HG03095 (cell line): Measurements from ENCODE around the gene TADA2B.

Source experiments
- ATAC-seq: cut with Tn5 transposase; IDR thresholded peaks from one replicate; pipeline ENCODE4 v1.9.1; 2021; ENCODE audit warnings: moderate library complexity; ENCODE audit not compliant: unreplicated experiment

Gene TADA2B

GRCh38 chr4:7043284-7044136 is at the start of gene TADA2B:
TSS of gene TADA2B (plus strand) at chr4:7043372. CDS start at chr4:7043580, 208 bp downstream.
- peak; percentile 16 for ATAC-seq

- no peak for ATAC-seq
Measured at GRCh38 chr4:6996481-6996880, 46.7 kb upstream of the TADA2B start.

GRCh38 chr4:6999172-7000086 is 43.7 kb upstream of the TADA2B start:
- ATAC-seq: no peak

GRCh38 chr4:7000421-7001176 is 42.6 kb upstream of the TADA2B start:
- ATAC-seq: no peak

GRCh38 chr4:7001271-7001670 is 41.9 kb upstream of the TADA2B start:
- ATAC-seq: no peak

GRCh38 chr4:7002336-7002735 is 40.8 kb upstream of the TADA2B start:
- no peak for ATAC-seq

GRCh38 chr4:7003176-7003878 is 39.8 kb upstream of the TADA2B start:
- no peak for ATAC-seq

- no peak for ATAC-seq
Measured at GRCh38 chr4:7003879-7004240, 39.3 kb upstream of the TADA2B start.

GRCh38 chr4:7004331-7004730 is 38.8 kb upstream of the TADA2B start:
- ATAC-seq: no peak

GRCh38 chr4:7005571-7005970 is 37.6 kb upstream of the TADA2B start:
- no peak for ATAC-seq

GRCh38 chr4:7006411-7006810 is 36.8 kb upstream of the TADA2B start:
- no peak for ATAC-seq

GRCh38 chr4:7007142-7007907 is 35.8 kb upstream of the TADA2B start:
- ATAC-seq: no peak

- no peak for ATAC-seq
Measured at GRCh38 chr4:7007944-7008343, 35.2 kb upstream of the TADA2B start.

GRCh38 chr4:7009564-7009963 is 33.6 kb upstream of the TADA2B start:
- no peak for ATAC-seq

- ATAC-seq: no peak
Measured at GRCh38 chr4:7013175-7013574, 30.0 kb upstream of the TADA2B start.

GRCh38 chr4:7014815-7015214 is 28.4 kb upstream of the TADA2B start:
- no peak for ATAC-seq

- ATAC-seq: no peak
Measured at GRCh38 chr4:7015383-7016035, 27.7 kb upstream of the TADA2B start.

- no peak for ATAC-seq
Measured at GRCh38 chr4:7016086-7016485, 27.1 kb upstream of the TADA2B start.

- ATAC-seq: no peak
Measured at GRCh38 chr4:7016512-7016911, 26.7 kb upstream of the TADA2B start.
